ENCODE results near the gene EGFR.
"Not testable (repeated sequence)": the region's sequence is repeated elsewhere in the genome, so short reads cannot be mapped to it uniquely, and the experiment has no call there.

Gene EGFR

DNA sequence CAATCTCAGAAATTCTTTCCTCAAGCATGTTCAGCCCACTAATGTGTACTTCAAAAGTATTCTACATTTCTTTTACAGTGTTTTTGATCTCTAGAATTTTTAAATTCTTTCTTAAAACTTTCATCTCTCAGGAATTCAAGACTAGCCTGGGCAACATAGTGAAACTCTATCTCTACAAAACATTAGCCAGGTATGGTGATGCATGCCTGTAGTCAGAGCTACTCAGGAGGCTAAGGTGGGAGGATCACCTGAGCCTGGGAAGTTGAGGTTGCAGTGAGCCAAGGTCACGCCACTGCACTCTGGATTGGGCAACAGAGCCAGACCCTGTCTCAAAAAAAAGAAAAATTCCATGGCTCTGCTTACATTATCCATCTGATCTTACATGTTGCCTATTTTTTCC is 5.0 kb upstream of the EGFR start:
- DNase-seq (ENCODE audit: low spot score) = no peak

DNA sequence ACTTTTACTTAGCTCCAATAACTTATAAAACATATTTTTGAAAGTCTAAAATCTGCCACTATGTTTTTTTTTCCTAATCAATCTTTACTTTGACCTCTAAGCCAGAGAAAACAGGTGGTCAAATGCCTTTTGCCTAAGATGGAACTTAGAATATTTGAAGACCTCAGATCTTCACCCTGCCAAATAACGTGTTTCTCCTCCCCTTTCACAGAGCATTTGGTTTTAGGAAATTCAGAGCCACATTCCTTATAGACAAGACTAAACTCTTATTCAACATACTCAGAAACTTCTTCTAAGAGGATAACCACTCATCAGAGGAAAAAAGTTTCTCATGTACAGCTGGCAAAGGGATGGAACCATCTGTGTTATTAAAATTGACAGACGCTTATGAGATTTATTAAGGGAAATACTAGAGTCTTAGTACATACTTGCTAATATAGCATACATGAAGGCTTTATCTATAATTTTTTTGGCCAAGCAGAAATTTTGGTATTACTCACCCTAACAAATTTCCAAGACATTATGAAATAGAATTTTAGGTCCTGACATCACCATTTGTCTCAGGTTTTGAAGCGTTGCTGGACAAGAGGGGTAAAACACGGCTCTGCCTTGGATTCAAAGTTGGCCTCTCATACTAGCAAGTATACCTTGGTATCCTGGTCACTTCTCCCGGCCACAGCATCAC is 2.6 kb upstream of the EGFR start:
- DNase-seq (ENCODE audit: low spot score) = no peak

DNA sequence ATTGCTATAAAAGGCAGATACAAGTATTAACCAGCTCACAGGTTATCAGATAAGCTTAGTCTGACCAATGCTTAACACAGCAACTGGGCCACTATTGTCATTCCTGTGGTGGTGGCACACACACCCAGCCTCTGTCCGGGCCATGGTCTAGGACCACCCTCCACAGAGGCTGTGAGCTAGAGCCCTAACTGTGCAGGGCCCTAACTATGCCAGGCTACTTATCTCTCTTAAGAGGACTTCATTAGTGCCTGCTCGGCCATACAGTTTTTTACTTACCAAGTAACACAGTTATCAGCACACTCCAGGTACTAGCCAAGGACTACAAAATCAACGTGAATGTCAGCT is 2.1 kb upstream of the EGFR start:
- DNase-seq (ENCODE audit: low spot score) = no peak

DNA sequence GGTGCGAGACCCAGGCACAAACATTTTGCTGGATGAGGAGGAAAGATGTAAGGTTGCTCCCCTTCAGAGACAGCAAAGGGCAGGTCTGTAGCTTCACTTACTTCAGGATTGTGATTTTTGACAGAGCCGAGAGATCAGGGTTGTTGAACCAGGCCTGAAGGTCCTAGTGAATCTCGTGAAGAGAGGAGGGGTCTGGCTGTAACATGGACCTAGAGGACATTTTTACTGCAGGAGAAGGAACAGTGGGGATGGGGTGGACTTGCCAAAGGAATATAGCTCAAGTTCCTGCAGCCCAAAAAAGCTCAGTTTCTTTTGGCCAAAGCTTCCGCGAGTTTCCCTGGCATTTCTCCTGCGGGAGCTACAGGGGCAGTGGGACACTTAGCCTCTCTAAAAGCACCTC is 976 bp upstream of the EGFR start:
- no peak for DNase-seq (ENCODE audit: low spot score)

DNA sequence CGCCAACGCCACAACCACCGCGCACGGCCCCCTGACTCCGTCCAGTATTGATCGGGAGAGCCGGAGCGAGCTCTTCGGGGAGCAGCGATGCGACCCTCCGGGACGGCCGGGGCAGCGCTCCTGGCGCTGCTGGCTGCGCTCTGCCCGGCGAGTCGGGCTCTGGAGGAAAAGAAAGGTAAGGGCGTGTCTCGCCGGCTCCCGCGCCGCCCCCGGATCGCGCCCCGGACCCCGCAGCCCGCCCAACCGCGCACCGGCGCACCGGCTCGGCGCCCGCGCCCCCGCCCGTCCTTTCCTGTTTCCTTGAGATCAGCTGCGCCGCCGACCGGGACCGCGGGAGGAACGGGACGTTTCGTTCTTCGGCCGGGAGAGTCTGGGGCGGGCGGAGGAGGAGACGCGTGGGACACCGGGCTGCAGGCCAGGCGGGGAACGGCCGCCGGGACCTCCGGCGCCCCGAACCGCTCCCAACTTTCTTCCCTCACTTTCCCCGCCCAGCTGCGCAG is 424 bp downstream of the EGFR start:
- no peak for DNase-seq (ENCODE audit: low spot score)

DNA sequence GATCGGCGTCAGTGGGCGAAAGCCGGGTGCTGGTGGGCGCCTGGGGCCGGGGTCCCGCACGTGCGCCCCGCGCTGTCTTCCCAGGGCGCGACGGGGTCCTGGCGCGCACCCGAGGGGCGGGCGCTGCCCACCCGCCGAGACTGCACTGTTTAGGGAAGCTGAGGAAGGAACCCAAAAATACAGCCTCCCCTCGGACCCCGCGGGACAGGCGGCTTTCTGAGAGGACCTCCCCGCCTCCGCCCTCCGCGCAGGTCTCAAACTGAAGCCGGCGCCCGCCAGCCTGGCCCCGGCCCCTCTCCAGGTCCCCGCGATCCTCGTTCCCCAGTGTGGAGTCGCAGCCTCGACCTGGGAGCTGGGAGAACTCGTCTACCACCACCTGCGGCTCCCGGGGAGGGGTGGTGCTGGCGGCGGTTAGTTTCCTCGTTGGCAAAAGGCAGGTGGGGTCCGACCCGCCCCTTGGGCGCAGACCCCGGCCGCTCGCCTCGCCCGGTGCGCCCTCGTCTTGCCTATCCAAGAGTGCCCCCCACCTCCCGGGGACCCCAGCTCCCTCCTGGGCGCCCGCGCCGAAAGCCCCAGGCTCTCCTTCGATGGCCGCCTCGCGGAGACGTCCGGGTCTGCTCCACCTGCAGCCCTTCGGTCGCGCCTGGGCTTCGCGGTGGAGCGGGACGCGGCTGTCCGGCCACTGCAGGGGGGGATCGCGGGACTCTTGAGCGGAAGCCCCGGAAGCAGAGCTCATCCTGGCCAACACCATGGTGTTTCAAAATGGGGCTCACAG is 1.1 kb downstream of the EGFR start:
- DNase-seq (ENCODE audit: low spot score) = no peak

DNA sequence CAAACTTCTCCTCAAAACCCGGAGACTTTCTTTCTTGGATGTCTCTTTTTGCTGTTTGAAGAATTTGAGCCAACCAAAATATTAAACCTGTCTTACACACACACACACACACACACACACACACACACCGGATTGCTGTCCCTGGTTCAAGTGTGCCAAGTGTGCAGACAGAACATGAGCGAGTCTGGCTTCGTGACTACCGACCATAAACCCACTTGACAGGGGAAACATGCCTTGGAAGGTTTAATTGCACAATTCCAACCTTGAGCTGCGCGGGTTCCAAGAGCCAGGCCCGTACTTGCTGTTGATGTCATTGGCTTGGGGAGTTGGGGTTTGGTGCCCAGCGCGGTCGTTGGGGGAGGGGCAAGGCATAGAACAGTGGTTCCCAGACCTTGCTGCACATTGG is 1.7 kb downstream of the EGFR start:
- no peak for DNase-seq (ENCODE audit: low spot score)

DNA sequence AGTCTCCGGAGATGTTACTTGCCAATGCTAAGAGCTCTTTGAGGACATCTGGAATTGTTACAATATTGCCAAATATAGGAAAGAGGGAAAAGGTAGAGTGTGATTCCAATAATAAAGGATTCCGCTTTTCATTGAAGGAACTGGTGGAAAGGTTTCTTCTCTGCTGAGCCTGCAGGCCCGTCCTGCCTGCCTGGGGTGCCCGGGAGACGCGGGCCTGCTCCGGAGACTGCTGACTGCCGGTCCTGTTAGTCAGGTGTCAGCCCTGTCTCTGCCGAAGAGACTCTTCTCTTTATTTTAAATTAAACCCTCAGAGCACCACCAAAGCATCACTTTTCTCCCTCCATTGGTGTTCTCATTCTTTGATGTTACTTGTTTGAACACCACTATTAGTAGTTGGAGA is 2.2 kb downstream of the EGFR start:
- DNase-seq (ENCODE audit: low spot score) = no peak

DNA sequence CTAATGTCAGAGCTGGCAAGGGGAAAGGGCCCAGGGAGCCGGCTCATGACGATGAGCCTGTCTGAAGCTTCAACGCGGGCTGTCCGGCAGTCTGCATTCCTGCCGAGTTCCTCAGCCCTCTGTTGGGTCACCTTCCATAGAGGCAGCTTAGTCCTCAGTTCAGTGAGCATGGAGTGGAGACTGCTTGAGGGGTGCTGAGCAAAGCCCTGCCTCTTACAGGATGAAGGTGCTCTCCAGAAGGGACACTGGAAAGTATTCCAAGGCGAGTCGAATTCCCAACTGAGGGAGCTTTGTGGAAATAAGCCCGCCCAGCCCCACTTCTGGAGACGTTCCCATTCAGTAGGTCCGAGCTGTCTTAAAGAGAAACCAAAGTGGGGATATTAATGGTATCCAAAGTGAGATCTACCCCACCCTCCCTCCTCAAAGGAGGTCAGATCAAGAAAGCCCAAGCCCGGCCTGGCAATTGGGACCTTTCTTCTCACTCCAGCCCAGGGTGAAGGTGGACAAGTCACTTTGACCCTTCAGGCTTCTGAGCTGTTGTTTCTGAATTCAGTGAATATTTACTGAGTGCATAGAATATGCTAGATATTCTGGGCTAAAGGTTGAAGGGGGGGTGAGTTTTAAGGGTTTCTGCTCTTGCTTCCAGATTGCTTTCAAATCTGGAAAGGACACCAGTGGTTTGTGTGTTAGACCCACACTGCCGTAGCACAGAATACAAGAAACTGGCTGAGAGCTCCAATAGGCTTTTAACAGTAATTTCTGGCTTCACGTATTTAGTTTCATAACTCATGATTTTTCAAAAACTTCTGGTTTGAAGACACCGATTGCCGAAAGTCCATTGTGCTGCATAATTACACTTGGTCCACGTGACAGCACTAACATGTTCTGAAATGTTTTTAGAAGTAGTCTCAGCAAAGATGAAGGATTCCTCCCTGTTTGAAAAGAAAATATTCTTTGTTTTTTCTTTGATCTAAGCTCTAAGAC is 3.5 kb downstream of the EGFR start:
- no peak for DNase-seq (ENCODE audit: low spot score)

DNA sequence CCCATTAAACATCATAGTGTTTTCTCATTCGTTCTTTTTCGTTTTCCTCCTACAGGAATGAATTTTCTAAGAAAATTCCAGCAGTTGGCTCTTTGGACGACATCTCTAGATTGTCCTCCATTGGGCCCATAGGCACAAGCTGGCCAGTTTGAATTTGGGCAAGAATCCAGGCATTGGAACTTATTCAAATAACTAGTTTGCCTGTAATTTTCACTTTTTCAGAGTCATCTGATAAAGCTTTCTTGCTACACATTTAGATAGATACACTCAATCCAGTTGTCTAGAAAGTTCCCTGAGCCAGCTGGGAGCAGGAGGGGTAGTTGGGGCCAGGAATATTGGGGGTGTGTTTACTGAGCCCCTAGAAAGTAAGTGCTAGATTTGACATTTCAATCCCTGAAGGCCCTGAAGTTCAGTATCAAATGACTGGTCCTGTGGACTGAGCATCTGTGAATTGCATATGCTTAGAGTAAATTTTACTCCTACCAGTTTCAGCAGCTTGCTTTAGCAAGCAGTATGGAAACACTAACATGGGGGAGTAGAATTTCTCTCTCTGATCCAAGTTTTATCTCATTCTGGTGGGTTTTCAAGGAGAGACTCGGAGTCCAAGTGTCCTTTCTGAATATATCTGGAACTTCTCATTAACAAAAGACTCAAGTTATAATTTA is 5.2 kb downstream of the EGFR start:
- DNase-seq (ENCODE audit: low spot score) = no peak

DNA sequence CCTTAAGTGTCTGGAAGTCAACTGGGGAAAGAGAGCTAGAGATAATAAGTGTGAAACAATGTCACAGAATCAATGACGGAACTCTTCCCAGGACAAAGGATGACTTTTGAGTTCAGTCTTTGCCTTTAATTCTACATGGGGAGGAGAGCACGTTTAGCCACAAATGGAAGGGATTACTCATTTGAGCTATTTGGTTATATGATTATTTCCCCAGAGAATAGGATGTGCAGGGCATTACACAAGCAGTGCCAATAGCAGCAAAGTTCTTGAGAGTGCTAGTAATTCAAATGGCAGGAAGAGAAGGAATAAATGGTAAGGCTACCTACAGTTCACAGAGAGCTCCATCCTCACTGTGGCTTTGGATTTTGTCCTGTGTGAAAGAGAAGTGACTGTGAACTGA is 6.0 kb downstream of the EGFR start:
- no peak for DNase-seq (ENCODE audit: low spot score)

DNA sequence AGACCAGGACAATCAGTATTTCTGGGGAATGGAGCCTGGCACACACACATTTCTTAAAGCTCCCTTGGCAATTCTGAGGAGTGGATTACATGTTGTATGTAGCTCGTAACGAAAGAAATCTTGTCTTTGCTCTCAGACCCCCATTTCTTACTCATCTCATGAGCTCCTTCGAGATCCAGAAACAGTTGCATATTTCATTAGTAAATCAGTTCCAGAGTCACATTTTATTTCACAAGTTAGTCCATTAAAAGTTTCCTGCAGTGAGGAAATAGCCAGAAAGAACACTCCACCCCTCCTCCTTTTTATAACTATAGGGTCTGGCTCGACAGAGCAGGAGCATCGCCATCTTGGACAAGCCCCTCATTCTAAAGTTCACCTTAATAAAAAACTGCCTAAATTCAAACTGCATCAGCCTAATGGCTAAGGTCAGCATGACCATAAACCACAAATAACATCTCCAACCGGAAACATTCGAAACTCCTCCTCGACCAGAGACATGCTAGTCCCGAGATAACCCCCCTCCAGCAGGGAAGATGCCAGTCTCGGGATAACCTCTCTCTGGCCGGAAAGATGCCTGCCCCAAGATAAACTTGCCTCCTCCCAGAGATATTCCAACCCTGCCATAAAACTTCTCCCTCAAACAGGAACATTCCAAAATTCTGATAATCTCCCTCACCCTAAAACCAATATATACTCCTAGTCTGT is 7.4 kb downstream of the EGFR start:
- no peak for DNase-seq (ENCODE audit: low spot score)

DNA sequence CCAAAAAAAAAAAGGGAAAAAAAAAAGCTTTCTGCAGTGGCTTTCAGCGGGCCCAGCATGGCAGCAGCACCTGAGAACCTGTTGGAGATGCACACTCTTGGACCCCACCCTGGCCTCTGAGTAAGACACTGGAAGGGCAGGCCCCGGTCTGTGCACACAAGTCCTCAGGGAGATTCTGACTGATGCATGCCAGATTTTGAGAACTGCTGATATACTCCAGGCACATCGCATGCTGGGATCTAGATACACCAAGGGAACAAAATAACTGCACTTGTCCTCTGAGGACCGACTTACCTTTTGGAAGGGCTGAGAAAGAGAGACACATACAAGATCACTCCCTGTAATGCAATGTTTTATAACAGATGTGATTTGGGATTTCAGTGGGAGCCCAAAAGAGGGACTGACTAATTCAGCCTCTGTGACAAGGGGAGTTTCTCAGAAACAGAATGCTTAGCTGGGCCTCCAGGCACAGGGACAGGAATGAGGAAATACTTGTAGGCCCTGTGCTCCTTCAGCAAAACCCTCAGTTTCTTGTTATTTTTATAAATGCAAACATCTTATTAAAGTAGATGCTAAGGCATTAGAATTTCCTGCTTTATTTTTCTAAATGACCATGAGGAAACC is 8.2 kb downstream of the EGFR start:
- DNase-seq (ENCODE audit: low spot score) = no peak

DNA sequence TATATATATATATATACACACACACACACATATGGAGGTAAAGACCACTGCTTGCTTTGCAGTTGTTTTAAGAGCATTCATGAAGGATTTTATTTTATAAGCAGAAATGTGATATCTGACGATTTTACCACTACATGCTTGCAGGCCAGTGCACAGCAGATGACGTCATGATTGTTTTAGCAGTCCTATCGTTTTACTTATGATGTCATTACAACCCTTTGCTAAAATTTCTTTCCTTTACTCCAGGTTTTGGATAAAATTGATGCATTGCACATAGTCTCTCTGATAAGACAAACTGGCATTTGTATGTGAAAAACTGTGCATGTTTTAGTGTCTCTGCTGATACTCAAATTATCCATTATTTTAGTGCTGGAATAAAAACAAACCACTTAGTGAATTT is 9.2 kb downstream of the EGFR start:
- no peak for DNase-seq (ENCODE audit: low spot score)

DNA sequence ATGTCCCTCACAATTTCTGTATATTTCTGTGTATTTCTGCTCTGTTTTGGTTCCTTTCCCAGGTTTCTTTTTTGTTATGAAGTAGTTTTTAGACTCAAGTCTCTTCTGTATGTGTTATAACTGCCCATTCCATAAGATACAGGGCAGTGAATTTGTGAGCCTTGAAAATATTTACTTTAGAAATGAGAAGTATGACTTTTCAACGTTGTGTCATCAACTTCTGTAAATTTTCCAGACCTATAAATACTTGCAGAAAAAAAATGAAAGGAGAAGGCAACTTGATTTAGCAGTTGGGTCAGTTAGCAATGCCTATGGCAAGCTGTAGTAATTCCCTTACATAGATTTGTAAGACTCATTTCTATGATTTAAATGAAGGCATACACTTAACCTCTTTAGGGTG is 11.5 kb downstream of the EGFR start:
- DNase-seq (ENCODE audit: low spot score) = no peak

DNA sequence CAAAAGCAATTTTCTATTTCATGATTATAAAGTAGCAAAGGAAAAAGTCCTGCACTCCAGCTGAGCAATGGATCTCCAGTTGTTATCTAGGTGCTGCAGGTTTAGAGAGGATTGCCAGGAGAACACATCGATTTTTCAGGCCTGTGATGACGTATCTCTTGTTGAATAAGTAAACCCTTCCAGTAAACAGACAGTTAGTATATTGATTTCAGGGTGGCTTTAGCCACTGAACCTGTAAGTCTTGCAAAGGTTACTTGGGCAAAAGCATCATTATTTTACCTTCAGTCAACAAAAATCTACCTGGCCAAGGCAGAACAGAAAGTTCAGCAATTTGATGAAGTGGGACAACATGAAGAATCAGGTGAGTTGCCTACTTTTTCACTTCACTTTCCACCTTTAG is 12.3 kb downstream of the EGFR start:
- no peak for DNase-seq (ENCODE audit: low spot score)

DNA sequence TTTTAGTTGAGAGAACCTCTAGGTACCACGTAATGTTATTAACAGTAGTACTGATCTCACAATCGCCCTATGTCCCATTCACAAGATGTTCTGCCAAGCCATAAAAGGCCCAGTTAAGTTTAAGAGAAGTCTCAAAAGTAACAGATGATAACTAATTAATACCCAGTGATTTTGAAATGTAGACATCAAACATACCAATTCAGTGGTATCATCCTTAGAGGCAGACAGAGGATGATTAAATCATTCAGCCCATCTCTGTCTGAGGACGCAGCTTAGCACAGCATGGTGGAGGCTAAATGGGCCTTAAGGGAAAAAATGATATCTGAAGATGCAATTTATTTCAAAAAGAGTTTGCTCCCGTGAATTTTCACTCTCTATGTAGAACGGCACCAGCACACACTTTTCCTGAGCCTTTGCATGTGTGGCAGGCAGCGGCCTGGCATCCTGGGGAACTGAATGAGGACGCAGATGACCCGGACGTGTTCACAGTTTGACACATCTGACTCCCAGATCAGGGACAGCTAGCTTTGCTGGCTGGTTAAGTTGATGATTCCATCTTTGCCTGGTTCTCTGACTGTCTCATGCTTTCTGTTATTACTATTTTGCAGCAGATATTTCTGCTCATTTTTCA is 13.4 kb downstream of the EGFR start:
- no peak for DNase-seq (ENCODE audit: low spot score)

DNA sequence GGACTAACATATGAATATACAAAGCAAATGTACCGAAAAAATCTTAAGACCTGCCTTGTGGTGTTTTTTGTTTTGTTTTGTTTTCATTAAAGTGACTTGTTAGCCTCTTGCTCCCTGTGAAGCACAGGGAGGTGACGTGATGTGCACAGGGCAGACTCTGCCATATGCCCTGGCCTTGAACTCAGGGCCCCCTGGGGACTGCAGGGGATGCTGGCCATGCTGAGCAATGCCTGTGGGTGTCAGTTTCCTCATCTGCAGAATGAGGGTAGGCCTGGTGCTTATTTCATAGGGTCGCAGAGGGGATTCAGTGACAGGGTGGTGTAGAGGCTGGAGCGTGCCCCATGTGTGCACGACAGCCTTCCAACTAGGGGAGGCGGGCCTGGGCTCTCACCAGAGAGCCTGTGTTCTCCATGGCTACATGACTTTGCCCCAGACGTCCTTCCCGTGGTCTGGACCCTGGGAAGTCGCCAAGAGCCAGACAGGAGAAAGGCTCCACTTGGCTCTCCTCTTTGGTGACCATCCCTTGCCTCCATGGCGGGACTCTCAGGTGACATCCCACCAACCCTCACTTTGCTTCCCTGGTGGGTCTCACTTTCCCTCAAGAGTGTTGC is 14.5 kb downstream of the EGFR start:
- DNase-seq (ENCODE audit: low spot score) = no peak

DNA sequence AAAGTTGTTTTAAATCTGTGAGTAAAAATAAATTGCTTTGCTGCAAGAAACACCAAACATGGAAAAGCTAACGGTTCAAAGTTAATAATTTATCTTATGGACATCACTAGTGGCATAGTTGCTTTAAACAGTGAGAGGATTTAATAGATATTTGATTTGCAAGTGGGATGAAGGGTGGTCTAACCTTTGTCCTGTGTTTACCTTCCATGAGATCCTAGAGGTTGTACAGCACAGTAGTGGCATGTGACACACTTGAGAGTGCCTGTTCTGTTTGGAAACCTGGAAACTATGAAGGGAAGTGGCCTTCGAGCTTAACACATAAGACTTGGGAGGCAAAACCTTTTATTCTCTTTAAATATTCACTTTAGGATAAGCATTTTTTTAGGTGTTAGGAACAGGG is 16.0 kb downstream of the EGFR start:
- DNase-seq (ENCODE audit: low spot score) = no peak

DNA sequence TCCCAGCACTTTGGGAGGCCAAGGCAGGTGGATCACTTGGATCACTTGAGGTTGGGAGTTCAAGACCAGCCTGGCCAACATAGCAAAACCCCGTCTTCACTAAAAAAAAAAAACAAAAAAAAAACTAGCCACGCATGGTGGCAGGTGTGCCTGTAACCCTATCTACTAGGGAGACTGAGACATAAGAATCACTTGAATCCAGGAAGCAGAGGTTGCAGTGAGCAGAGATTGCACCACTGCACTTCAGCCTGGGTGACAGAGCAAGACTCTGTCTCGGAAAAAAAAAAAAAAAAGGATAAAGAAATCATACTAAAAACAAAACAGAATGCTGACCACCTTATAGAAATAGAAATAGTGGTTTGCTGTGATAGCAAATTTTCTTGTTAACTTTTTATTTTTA is 16.6 kb downstream of the EGFR start:
- DNase-seq (ENCODE audit: low spot score) = not testable (repeated sequence)
